HepG2 (cell line): ENCODE results near the gene SPTBN2. TPM values are rescaled to one million over a fixed set of nuclear protein-coding genes. Genes with fewer than 3 reads are reported as not detected.

Experiments
- AGO2 ChIP-seq: fragments of 200-400 bp; formaldehyde crosslinking; optimal IDR thresholded peaks from 2 replicates; pipeline ENCODE3; 2017; ENCODE audit warnings: mild to moderate bottlenecking, low read depth, low read length, moderate library complexity
- AHR ChIP-seq: IDR thresholded peaks from 2 replicates; pipeline ENCODE4 v1.6.1; 2018; ENCODE audit warnings: missing genetic modification reagents, missing compliant biosample characterization
- FOXA1 ChIP-seq, 2 experiments: fragments of 450-650 bp in 1 of 2; sonication (generic) in 1 of 2; formaldehyde crosslinking in 1 of 2; IDR thresholded peaks; 2 replicates each; pipeline versions ENCODE4 v1.4.0 to v1.6.1; 2016 to 2020; ENCODE audit warnings: missing genetic modification reagents in 1 of 2
- GATA4 ChIP-seq: sonication (generic); IDR thresholded peaks from 2 replicates; pipeline ENCODE4 v1.6.1; 2016; ENCODE audit warnings: antibody characterized with exemption, low read depth, borderline replicate concordance
- JUND ChIP-seq: sonication (generic); formaldehyde crosslinking; IDR thresholded peaks from 2 replicates; pipeline ENCODE4 v1.8.0; 2022; ENCODE audit warnings: mild to moderate bottlenecking, missing genetic modification reagents
- MLLT10 ChIP-seq: sonication (generic); formaldehyde crosslinking; IDR thresholded peaks from 2 replicates; pipeline ENCODE4 v1.4.0; 2020; ENCODE audit warnings: missing genetic modification reagents
- MTA1 ChIP-seq: sonication (generic); formaldehyde crosslinking; IDR thresholded peaks from 2 replicates; pipeline ENCODE4 v1.4.0; 2020; ENCODE audit warnings: missing genetic modification reagents, mild to moderate bottlenecking, borderline replicate concordance
- NFAT5 ChIP-seq: sonication (generic); formaldehyde crosslinking; IDR thresholded peaks from 2 replicates; pipeline ENCODE4 v1.4.0; 2020; ENCODE audit warnings: missing genetic modification reagents
- PBX3 ChIP-seq: sonication (generic); formaldehyde crosslinking; IDR thresholded peaks from 2 replicates; pipeline ENCODE4 v1.8.1; 2023; ENCODE audit warnings: missing genetic modification reagents, inconsistent platforms, borderline replicate concordance
- PITX1 ChIP-seq: sonication (generic); formaldehyde crosslinking; IDR thresholded peaks from 2 replicates; pipeline ENCODE4 v1.5.1; 2020; ENCODE audit warnings: mild to moderate bottlenecking, missing genetic modification reagents
- SATB2 ChIP-seq: sonication (generic); formaldehyde crosslinking; IDR thresholded peaks from 2 replicates; pipeline ENCODE4 v1.5.0; 2020; ENCODE audit warnings: missing genetic modification reagents
- SRF ChIP-seq: IDR thresholded peaks from 2 replicates; pipeline ENCODE4 v1.6.1; 2011; ENCODE audit warnings: mild to moderate bottlenecking, low read depth, low read length, moderate library complexity
- TCF12 ChIP-seq, 2 experiments: fragments of 450-650 bp in 1 of 2; sonication (generic) in 1 of 2; formaldehyde crosslinking in 1 of 2; IDR thresholded peaks; 2 replicates each; pipeline versions ENCODE4 v1.6.1 to v1.8.0; 2017 to 2022; ENCODE audit warnings: antibody characterized with exemption in 1 of 2, mild to moderate bottlenecking in 1 of 2, missing genetic modification reagents in 1 of 2, moderate library complexity in 1 of 2
- TSC22D2 ChIP-seq: sonication (generic); formaldehyde crosslinking; IDR thresholded peaks from 2 replicates; pipeline ENCODE4 v1.5.1; 2020; ENCODE audit warnings: missing genetic modification reagents, mild to moderate bottlenecking, borderline replicate concordance
- YEATS2 ChIP-seq: sonication (generic); formaldehyde crosslinking; IDR thresholded peaks from 2 replicates; pipeline ENCODE4 v1.4.0; 2020; ENCODE audit warnings: missing genetic modification reagents, borderline replicate concordance
- ZNF44 ChIP-seq: sonication (generic); formaldehyde crosslinking; IDR thresholded peaks from 2 replicates; pipeline ENCODE4 v1.5.1; 2020; ENCODE audit warnings: mild to moderate bottlenecking, missing genetic modification reagents
- ZSCAN29 ChIP-seq: sonication (generic); formaldehyde crosslinking; conservative IDR thresholded peaks from 2 replicates; pipeline ENCODE4 v1.4.0; 2020; ENCODE audit warnings: mild to moderate bottlenecking, missing genetic modification reagents
- ZSCAN31 ChIP-seq: sonication (generic); formaldehyde crosslinking; IDR thresholded peaks from 2 replicates; pipeline ENCODE4 v1.5.0; 2020; ENCODE audit warnings: low read depth, mild to moderate bottlenecking, missing genetic modification reagents
- polyA plus RNA-seq, 8 experiments: library from polyadenylated mRNA; depleted of rRNA in 3 of 8; stranded (reverse) in 7 of 8; unstranded in 1 of 8; fragments of >200 nt; fragmentation: Illumina TruSeq in 4 of 8; extraction: Trizol in 4 of 8; gene quantifications; 2 replicates each; pipeline versions ENCODE4 v1.2.1 to v1.2.3, GENCODE V29; 2011 to 2016; ENCODE audit warnings: low read depth in 4 of 8, missing spikeins in 1 of 8, mixed read lengths in 1 of 8; ENCODE audit not compliant: insufficient read depth in 1 of 8
- total RNA-seq, 5 experiments: library from RNA; depleted of rRNA; stranded (reverse); fragments of >200 nt; fragmentation: Illumina TruSeq; extraction: Trizol; gene quantifications; 2 replicates each; pipeline ENCODE4 v1.2.3, GENCODE V29; 2016; ENCODE audit warnings: low read depth in 1 of 5
- TF ChIP-seq, protein P1 (sequence below): fragments of 450-650 bp; IDR thresholded peaks from 2 replicates; pipeline ENCODE4 v1.6.1; 2017
- TF ChIP-seq, protein P2 (sequence below): sonication (generic); formaldehyde crosslinking; IDR thresholded peaks from 2 replicates; pipeline ENCODE4 v1.8.1; 2023; ENCODE audit warnings: mild to moderate bottlenecking, moderate library complexity, missing genetic modification reagents

The SPTBN2 gene
- total and polyA plus RNA-seq, 2 of the 13 experiments (the other 11 are each of a cell fraction or from before 2014, with no cell fraction given) = 0.65 to 4.0 TPM

- TF ChIP-seq AGO2 (peak; percentile 99), YEATS2 (peak; percentile 64; the same call in 1 of the 2 replicates), AHR (CRISPR knock-in tag) (no peak), ZSCAN29 (CRISPR knock-in tag) (no peak), ZNF44 (CRISPR knock-in tag) (no peak), ZSCAN31 (CRISPR knock-in tag) (peak; percentile 59; the same call in 1 of the 2 replicates), SRF (no peak), NFAT5 (CRISPR knock-in tag) (no peak), MTA1 (CRISPR knock-in tag) (peak; percentile 42; the same call in 1 of the 2 replicates), TSC22D2 (peak; percentile 47), SATB2 (no peak; the same call in 1 of the 2 replicates), MLLT10 (no peak), PBX3 (no peak; the same call in 1 of the 2 replicates), PITX1 (no peak), GATA4 (peak; percentile 50; the same call in 1 of the 2 replicates), FOXA1 (IDR thresholded peaks at IDR 0.05) (no peak), FOXA1 (CRISPR knock-in tag; IDR thresholded peaks at IDR 0.05) (no peak), JUND (CRISPR knock-in tag) (no peak), TCF12 (IDR thresholded peaks at IDR 0.05) (no peak), TCF12 (CRISPR knock-in tag; IDR thresholded peaks at IDR 0.05) (0 out of 2 replicates have a peak, but pooled peaks have one; percentile 58)
- TF ChIP-seq, protein P1, sequence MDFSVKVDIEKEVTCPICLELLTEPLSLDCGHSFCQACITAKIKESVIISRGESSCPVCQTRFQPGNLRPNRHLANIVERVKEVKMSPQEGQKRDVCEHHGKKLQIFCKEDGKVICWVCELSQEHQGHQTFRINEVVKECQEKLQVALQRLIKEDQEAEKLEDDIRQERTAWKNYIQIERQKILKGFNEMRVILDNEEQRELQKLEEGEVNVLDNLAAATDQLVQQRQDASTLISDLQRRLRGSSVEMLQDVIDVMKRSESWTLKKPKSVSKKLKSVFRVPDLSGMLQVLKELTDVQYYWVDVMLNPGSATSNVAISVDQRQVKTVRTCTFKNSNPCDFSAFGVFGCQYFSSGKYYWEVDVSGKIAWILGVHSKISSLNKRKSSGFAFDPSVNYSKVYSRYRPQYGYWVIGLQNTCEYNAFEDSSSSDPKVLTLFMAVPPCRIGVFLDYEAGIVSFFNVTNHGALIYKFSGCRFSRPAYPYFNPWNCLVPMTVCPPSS = no peak
- TF ChIP-seq, protein P2, sequence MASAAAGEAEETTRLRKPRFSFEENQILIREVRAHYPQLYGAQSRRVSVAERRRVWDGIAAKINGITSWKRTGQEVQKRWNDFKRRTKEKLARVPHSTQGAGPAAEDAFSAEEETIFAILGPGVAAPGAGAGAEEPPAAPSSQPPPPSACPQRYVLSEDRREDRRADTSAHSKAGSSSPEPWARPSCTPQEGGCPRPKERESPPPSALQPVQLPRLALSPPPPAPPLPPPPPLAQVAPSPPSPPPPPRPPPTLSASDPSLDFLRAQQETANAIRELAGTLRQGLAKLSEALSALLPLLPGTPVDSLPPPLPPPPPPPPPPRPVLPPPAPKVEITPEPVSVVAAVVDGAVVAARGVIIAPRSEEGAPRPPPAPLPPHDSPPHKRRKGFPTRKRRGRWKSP (CRISPR knock-in tag) = peak; percentile 45; the same call in 1 of the 2 replicates
Observed at GRCh38 chr11:66638177-66639065, 90.6 kb downstream of the SPTBN2 start, which contains the start of gene RBM4 (continued).
